DOHH2 (cell line): Measurements from ENCODE around the gene TSPAN5.

ENCODE experiments used
- H3F3A ChIP-seq: fragments of 200-600 bp; sonication (generic), shearing (Covaris generic); 2 replicates; pipeline ENCODE4 v1.6.0; 2016; ENCODE audit warnings: antibody characterized with exemption, mild to moderate bottlenecking; ENCODE audit not compliant: control insufficient read depth, insufficient read depth
- H3K27ac ChIP-seq: fragments of 200-600 bp; sonication (generic); 2 replicates; pipeline ENCODE4 v1.5.1; 2014; ENCODE audit warnings: low read depth, mild to moderate bottlenecking, low read length, moderate library complexity
- H3K27me3 ChIP-seq: fragments of 200-600 bp; sonication (generic); 2 replicates; pipeline ENCODE4 v1.6.1; 2014; ENCODE audit warnings: mild to moderate bottlenecking, low read length, mixed read lengths; ENCODE audit not compliant: control insufficient read depth
- H3K36me3 ChIP-seq: fragments of 200-600 bp; sonication (generic); 2 replicates; pipeline ENCODE4 v1.6.1; 2014; ENCODE audit warnings: mild to moderate bottlenecking, low read length, moderate library complexity, mixed read lengths; ENCODE audit not compliant: control insufficient read depth
- H3K4me1 ChIP-seq: fragments of 200-600 bp; sonication (generic); 2 replicates; pipeline ENCODE4 v1.6.1; 2014; ENCODE audit warnings: mild to moderate bottlenecking, low read length, mixed read lengths; ENCODE audit not compliant: control insufficient read depth
- H3K4me2 ChIP-seq: fragments of 200-600 bp; sonication (generic); 2 replicates; pipeline ENCODE4 v1.6.0; 2014; ENCODE audit warnings: mild to moderate bottlenecking, low read length, moderate library complexity
- H3K4me3 ChIP-seq: fragments of 200-600 bp; sonication (generic); 2 replicates; pipeline ENCODE4 v1.5.1; 2014; ENCODE audit warnings: mild to moderate bottlenecking, low read length, mixed read lengths
- H3K79me2 ChIP-seq: fragments of 200-600 bp; sonication (generic); 2 replicates; pipeline ENCODE4 v1.6.1; 2014; ENCODE audit warnings: mild to moderate bottlenecking, low read length, mixed read lengths; ENCODE audit not compliant: control insufficient read depth
- H3K9me2 ChIP-seq: fragments of 200-600 bp; sonication (generic); replicated peaks from 2 replicates; pipeline ENCODE4 v1.6.1; 2014; ENCODE audit warnings: mild to moderate bottlenecking, low read length, mixed read lengths; ENCODE audit not compliant: control insufficient read depth
- H3K9me3 ChIP-seq: fragments of 200-600 bp; sonication (generic); 2 replicates; pipeline ENCODE4 v1.6.1; 2014; ENCODE audit warnings: antibody characterized with exemption, low read length, mixed read lengths; ENCODE audit not compliant: control insufficient read depth, insufficient read depth
- H4K20me1 ChIP-seq: fragments of 200-600 bp; sonication (generic); 2 replicates; pipeline ENCODE4 v1.6.0; 2014; ENCODE audit warnings: low read depth, mild to moderate bottlenecking, antibody characterized with exemption, low read length, moderate library complexity; ENCODE audit not compliant: control insufficient read depth, insufficient read depth
- CTCF ChIP-seq: fragments of 200-600 bp; sonication (generic); IDR thresholded peaks from one replicate; pipeline ENCODE4 v1.5.1; 2014; ENCODE audit warnings: antibody characterized with exemption, mild to moderate bottlenecking, low read depth, low read length; ENCODE audit not compliant: poor library complexity, severe bottlenecking
- EZH2phosphoT487 ChIP-seq: fragments of 200-600 bp; sonication (generic); IDR thresholded peaks from 2 replicates; pipeline ENCODE4 v1.6.1; 2017; ENCODE audit warnings: borderline replicate concordance, mild to moderate bottlenecking, antibody characterized with exemption, low read length, moderate library complexity, mixed read lengths

The TSPAN5 gene

GRCh38 chr4:98652996-98653395, 5.4 kb downstream of the TSPAN5 start:
- Histone ChIP-seq H3K79me2 (no peaks in the 10 kb centered on the region), H3K27ac (no peak overlapping the region), H3K4me3 (no peak overlapping the region)

GRCh38 chr4:98648602-98649001, 9.8 kb downstream of the TSPAN5 start:
- Histone ChIP-seq H3K36me3 (no peaks in the 10 kb centered on the region), H3K27me3 (peaks cover 2% of the 10 kb centered on the region; the same call in 1 of the 2 replicates), H3K27ac (no peak overlapping the region), H3K9me2 (no peaks in the 10 kb centered on the region), H3K4me3 (no peak overlapping the region), H4K20me1 (no peaks in the 10 kb centered on the region), H3K4me1 (no peaks in the 10 kb centered on the region), H3K9me3 (no peaks in the 10 kb centered on the region), H3F3A (no peaks in the 10 kb centered on the region), H3K79me2 (no peaks in the 10 kb centered on the region), H3K4me2 (no peak overlapping the region)
- TF ChIP-seq CTCF: no peak
- no peak for TF ChIP-seq EZH2phosphoT487

More at GRCh38 chr4:98652996-98653395, 5.4 kb downstream of the TSPAN5 start:
- Histone ChIP-seq H3K9me2 (no peaks in the 10 kb centered on the region), H4K20me1 (no peaks in the 10 kb centered on the region), H3K4me2 (no peak overlapping the region), H3K4me1 (no peaks in the 10 kb centered on the region), H3F3A (no peaks in the 10 kb centered on the region), H3K27me3 (peaks cover 24% of the 10 kb centered on the region), H3K36me3 (no peaks in the 10 kb centered on the region), H3K9me3 (no peaks in the 10 kb centered on the region)
- TF ChIP-seq EZH2phosphoT487: no peak

- Histone ChIP-seq H3K9me3 (no peaks in the 10 kb centered on the region), H3K4me2 (no peak overlapping the region), H3K4me1 (no peaks in the 10 kb centered on the region), H3K27ac (no peak overlapping the region), H3K27me3 (no peaks in the 10 kb centered on the region), H3K9me2 (no peaks in the 10 kb centered on the region), H4K20me1 (no peaks in the 10 kb centered on the region), H3K79me2 (no peaks in the 10 kb centered on the region), H3K36me3 (no peaks in the 10 kb centered on the region), H3K4me3 (no peak overlapping the region), H3F3A (no peaks in the 10 kb centered on the region)
- TF ChIP-seq CTCF (no peak), EZH2phosphoT487 (no peak)
These were observed 12.0 kb downstream of the TSPAN5 start for GRCh38 chr4:98646422-98646821.

GRCh38 chr4:98645527-98645926, 12.9 kb downstream of the TSPAN5 start:
- H3K27me3 ChIP-seq: no peaks in the 10 kb centered on the region
- no peaks in the 10 kb centered on the region for H3F3A ChIP-seq
- H3K4me1 ChIP-seq: no peaks in the 10 kb centered on the region
- no peak overlapping the region for H3K4me3 ChIP-seq
- H3K4me2 ChIP-seq: no peak overlapping the region
- no peaks in the 10 kb centered on the region for H4K20me1 ChIP-seq
- no peak overlapping the region for H3K27ac ChIP-seq
- no peaks in the 10 kb centered on the region for H3K9me2 ChIP-seq
- H3K36me3 ChIP-seq: no peaks in the 10 kb centered on the region
- no peaks in the 10 kb centered on the region for H3K9me3 ChIP-seq
- no peak for TF ChIP-seq CTCF
- no peak for TF ChIP-seq EZH2phosphoT487
- no peaks in the 10 kb centered on the region for H3K79me2 ChIP-seq
